Measurements from ENCODE around the gene ANKRD34C. TPM values are rescaled to one million over a fixed set of nuclear protein-coding genes. Genes with fewer than 3 reads are reported as not detected.

The ANKRD34C gene
- total RNA-seq, 1 experiment from 2014 or later, result not detected

DNA sequence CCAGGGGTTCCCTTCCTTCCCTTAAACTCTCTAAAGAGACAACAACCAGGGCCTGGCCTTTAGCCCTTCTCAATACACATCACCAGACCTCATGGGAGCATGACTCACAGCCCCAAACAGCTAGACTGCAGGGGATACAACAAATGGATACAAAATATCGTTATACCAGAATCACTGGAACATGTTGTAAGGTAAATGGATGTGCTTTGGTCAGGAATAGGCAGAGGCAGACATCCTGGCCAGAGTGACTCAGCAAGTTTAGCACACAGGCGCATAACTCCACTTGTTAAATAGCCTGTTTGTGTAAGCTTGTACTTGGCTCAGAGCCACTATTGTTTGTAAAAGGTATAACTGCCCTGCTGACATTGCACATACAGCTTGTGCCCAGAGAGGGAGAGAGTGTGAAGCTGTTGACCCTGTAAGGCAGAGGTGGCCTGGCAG is 46.7 kb downstream of the ANKRD34C start:
- H3K4me3 Mint-ChIP-seq, result no peak overlapping the region
- H3K27me3 Mint-ChIP-seq (ENCODE audit: low read depth), result no peaks in the 10 kb centered on the region
- DNase-seq (ENCODE audit: low spot score), result no peak
- H3K9me3 Mint-ChIP-seq, result peaks cover 3% of the 10 kb centered on the region; the same call in 1 of the 2 replicates
- peaks cover 7% of the 10 kb centered on the region for H3K36me3 Mint-ChIP-seq
- peak; percentile 46 for ATAC-seq
- TF ChIP-seq, protein P1, sequence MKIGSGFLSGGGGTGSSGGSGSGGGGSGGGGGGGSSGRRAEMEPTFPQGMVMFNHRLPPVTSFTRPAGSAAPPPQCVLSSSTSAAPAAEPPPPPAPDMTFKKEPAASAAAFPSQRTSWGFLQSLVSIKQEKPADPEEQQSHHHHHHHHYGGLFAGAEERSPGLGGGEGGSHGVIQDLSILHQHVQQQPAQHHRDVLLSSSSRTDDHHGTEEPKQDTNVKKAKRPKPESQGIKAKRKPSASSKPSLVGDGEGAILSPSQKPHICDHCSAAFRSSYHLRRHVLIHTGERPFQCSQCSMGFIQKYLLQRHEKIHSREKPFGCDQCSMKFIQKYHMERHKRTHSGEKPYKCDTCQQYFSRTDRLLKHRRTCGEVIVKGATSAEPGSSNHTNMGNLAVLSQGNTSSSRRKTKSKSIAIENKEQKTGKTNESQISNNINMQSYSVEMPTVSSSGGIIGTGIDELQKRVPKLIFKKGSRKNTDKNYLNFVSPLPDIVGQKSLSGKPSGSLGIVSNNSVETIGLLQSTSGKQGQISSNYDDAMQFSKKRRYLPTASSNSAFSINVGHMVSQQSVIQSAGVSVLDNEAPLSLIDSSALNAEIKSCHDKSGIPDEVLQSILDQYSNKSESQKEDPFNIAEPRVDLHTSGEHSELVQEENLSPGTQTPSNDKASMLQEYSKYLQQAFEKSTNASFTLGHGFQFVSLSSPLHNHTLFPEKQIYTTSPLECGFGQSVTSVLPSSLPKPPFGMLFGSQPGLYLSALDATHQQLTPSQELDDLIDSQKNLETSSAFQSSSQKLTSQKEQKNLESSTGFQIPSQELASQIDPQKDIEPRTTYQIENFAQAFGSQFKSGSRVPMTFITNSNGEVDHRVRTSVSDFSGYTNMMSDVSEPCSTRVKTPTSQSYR (CRISPR knock-in tag; IDR thresholded peaks at IDR 0.05), result no peak
- peak; percentile 91 for TF ChIP-seq NFE2L1 (CRISPR knock-in tag; IDR thresholded peaks at IDR 0.05)
- ChIA-PET CTCF (no interaction called here), POLR2A (no interaction called here)
- peaks cover 23% of the 10 kb centered on the region for H3K4me1 Mint-ChIP-seq
- 0 out of 2 replicates have a peak overlapping the region, but pooled peaks have one; percentile 60 for H3K27ac Mint-ChIP-seq

Other genes with a start within 250 kb of the ANKRD34C start
- gene RASGRF1, start 191.9 kb upstream of the ANKRD34C start, total RNA-seq (2021), result 0.85 to 0.99 TPM (median 0.89 TPM) in 3 replicates
- 50.9 to 53.5 TPM (median 51.2 TPM) in 3 replicates for gene TMED3, start 28.4 kb downstream of the ANKRD34C start, total RNA-seq (2021)
- gene MINAR1, start 149.6 kb downstream of the ANKRD34C start, total RNA-seq (2021), result 0.78 to 1.4 TPM (median 0.80 TPM) in 3 replicates

All from WTC11 (cell line).